ENCODE data around the gene U2AF1L4.

DNA sequence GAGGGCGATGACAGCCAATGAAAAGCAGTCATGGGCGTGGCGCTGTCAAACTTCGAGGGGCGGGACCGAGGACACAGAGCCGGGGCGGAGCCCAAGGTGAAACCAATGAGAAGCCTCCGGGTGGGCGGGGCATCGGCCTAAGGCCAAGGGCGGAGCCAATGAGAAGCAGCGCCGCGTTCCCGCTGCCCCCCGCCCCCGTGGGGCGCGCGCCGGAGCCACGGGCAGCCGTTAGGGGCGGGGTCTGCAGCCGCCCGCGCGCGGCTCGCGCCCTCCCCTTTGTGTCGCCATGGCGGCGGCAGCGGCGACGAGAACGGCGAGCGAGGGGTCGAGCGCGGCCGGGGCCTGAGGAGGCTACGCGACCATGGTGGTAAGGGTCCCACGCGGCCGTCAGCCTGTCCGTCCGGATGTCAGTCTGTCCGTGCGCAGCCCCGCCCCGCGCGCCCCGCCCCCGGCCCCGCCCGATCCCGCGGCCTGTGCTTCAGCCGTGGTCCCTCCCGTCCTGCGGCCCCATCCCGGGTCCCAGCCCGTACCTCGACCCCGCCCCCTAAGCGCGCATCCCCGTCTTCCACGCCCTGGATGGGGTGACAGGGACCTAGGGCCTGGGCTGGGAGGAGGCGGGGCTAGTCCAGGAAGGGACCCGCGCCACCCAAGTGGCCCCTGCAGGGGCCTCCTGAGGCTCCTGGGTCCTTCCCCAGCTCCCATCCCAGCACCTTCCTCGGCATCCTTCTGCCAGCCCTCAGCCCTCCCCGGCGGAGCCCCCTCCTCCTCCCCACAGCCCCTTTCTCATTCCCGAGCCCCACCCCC is 30.3 kb upstream of the U2AF1L4 start, which contains the start of gene ARHGAP33:
- no peak for TF ChIP-seq POLR2A (IDR thresholded peaks at IDR 0.05; ENCODE audit: low read depth, low read length)
- TF ChIP-seq CTCF (IDR thresholded peaks at IDR 0.05; ENCODE audit: extremely low read depth in 1 of 2, insufficient read depth in 1 of 2, low read depth in 1 of 2, low read length in 2 of 2), result no peak
- peak; percentile 64 for TF ChIP-seq POLR2AphosphoS5 (IDR thresholded peaks at IDR 0.05; ENCODE audit: insufficient read depth, low read depth, low read length)
- TF ChIP-seq MYC (IDR thresholded peaks at IDR 0.05; ENCODE audit: low read depth, low read length), result no peak
- no peak for TF ChIP-seq FOS (IDR thresholded peaks at IDR 0.05; ENCODE audit: borderline replicate concordance, insufficient read depth, low read length)
- TF ChIP-seq GATA2 (IDR thresholded peaks at IDR 0.05; ENCODE audit: insufficient read depth, insufficient read length, low read depth, low read length), result no peak
- TF ChIP-seq, protein P1, sequence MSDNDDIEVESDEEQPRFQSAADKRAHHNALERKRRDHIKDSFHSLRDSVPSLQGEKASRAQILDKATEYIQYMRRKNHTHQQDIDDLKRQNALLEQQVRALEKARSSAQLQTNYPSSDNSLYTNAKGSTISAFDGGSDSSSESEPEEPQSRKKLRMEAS (IDR thresholded peaks at IDR 0.05; ENCODE audit: insufficient read depth, insufficient read length), result no peak
- TF ChIP-seq EZH2 (IDR thresholded peaks at IDR 0.05; ENCODE audit: borderline replicate concordance, low read depth, low read length, severe bottlenecking), result no peak
